Activated CD8-positive, alpha-beta memory T cell treated with anti-CD3 and anti-CD28 coated beads, Interleukin-2, amount 50 U/mL, for 24 hours (primary cell): ENCODE measurements around the gene IRF4.

Source experiments
- DNase-seq: peaks from one replicate; pipeline ENCODE4 v3.0.0-alpha.2; 2020; ENCODE audit errors: extremely low read depth

Gene IRF4

GRCh38 chr6:398065-398464 is 6.5 kb downstream of the IRF4 start:
- DNase-seq: no peak

GRCh38 chr6:398558-399078 is 7.1 kb downstream of the IRF4 start:
- no peak for DNase-seq

GRCh38 chr6:399785-400534 is 8.4 kb downstream of the IRF4 start:
- no peak for DNase-seq

- no peak for DNase-seq
Measured at GRCh38 chr6:400815-401214, 9.3 kb downstream of the IRF4 start.

- DNase-seq: no peak
Measured at GRCh38 chr6:401239-401993, 9.9 kb downstream of the IRF4 start.

- DNase-seq: no peak
Measured at GRCh38 chr6:401994-402640, 10.6 kb downstream of the IRF4 start.

GRCh38 chr6:402901-403658 is 11.5 kb downstream of the IRF4 start:
- no peak for DNase-seq

- no peak for DNase-seq
Measured at GRCh38 chr6:403659-404655, 12.4 kb downstream of the IRF4 start.

GRCh38 chr6:404685-405423 is 13.3 kb downstream of the IRF4 start:
- DNase-seq: no peak

GRCh38 chr6:408148-408547 is 16.6 kb downstream of the IRF4 start:
- DNase-seq: no peak

GRCh38 chr6:408599-409102 is 17.1 kb downstream of the IRF4 start:
- DNase-seq: no peak

GRCh38 chr6:409370-409972 is 17.9 kb downstream of the IRF4 start:
- no peak for DNase-seq

- no peak for DNase-seq
Measured at GRCh38 chr6:410555-411395, 19.2 kb downstream of the IRF4 start.

- no peak for DNase-seq
Measured at GRCh38 chr6:411402-412145, 20.0 kb downstream of the IRF4 start.

GRCh38 chr6:412146-412886 is 20.8 kb downstream of the IRF4 start:
- DNase-seq: no peak

- no peak for DNase-seq
Measured at GRCh38 chr6:414447-414846, 22.9 kb downstream of the IRF4 start.

GRCh38 chr6:415087-415486 is 23.5 kb downstream of the IRF4 start:
- DNase-seq: no peak
